SK-N-DZ (cell line): ENCODE measurements around the gene PMPCB.

Experiments used
- DNase-seq: peaks from one replicate; pipeline ENCODE4 v3.0.0-alpha.2; 2015; ENCODE audit warnings: low spot score
- small RNA-seq, 2 experiments: library from RNA; depleted of rRNA; stranded (forward); fragments of <200 nt; gene quantifications; one replicate each; pipeline ENCODE3, GENCODE V24; 2014

PMPCB gene

DNA sequence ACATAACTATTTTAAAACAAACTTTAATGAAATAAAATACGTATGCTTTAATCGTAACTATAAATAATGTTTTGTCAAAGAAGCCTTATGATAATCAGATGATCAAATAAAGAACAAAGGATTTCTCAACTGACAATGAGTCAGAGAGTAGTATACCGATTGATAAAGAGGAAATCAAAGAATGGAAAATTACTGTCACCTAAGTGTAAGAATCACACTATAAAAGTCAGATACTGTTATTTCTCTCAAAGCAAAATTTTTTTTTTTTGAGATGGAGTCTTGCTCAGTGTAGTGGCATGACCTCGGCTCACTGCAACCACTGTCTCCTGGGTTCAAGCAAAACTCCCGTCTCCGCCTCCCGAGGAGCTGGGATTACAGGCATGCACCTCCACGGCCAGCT lies 28.5 kb downstream of the PMPCB start:
- DNase-seq, result no peak

DNA sequence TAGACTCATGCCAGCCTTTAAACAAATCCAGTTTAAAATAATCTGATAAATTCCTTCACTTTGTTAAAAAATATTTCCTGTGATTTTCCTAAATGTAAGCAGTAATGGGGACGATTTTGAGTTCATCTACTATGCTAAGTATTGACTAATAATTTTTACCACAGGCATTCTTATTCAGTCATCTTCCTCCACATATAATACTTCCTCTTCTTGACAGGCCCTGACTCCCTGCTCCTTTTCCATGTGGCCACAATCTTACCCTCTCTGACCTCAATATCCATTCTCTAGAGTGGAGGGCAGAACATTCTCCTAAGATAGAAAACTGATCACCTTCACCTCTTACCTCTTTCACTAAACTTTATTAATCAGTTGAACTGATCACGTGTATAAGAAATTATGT lies 39.5 kb downstream of the PMPCB start:
- no peak for DNase-seq

DNA sequence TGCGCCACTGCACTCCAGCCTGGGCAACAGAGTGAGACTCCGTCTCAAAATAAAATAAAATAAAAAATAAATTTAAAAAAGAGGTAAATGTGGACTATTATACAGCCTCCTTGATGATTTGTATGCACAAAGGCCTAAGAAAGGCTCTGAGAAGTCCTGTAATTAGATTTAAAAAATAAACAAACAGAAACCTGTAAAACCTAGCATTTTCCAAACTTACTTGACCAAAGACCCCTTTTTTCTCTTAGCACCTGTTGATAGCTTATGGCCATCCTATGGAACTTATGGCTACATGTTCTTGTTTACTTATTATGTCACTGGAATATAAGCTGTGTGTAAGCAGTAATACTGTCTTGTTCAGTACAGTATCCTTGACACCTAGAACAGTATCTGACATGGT lies 41.6 kb downstream of the PMPCB start:
- DNase-seq, result no peak

DNA sequence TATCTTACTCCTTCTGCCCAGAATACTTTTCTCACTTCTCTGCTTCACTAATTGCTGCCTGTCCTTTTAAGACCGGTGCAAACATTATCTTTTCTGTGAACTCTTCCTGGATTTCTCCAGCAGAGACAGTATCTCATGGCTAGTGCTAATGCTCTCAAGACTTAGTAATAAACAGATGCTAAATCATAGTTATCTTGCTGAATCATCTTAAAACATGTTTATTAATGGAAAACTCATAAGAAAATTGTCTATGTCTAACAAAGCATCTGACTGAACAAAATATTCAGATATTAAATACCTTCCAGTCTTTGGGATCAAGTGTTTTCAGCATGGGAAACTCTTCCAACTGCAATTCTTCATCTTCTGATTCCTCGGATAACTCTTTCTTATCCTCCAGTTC lies 44.2 kb downstream of the PMPCB start:
- no peak for DNase-seq

DNA sequence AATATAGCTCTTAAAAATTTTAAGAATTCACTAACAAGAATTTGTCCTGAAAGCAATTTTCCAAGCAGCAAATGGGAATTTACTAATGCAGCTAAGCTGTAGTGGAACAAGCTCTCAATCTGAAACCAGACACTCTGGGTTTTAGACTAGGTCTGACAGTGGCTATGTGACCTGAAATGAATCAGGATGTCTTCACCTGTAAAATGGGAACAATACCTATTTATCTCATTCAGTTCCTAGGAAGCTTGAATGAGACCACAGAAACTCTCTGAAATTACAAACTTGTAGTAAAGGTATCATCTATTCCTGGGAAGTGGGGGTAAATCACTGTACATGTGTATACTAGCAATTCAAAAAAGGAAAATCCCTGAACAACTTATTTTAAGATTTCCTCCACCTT lies 46.1 kb downstream of the PMPCB start:
- no peak for DNase-seq

DNA sequence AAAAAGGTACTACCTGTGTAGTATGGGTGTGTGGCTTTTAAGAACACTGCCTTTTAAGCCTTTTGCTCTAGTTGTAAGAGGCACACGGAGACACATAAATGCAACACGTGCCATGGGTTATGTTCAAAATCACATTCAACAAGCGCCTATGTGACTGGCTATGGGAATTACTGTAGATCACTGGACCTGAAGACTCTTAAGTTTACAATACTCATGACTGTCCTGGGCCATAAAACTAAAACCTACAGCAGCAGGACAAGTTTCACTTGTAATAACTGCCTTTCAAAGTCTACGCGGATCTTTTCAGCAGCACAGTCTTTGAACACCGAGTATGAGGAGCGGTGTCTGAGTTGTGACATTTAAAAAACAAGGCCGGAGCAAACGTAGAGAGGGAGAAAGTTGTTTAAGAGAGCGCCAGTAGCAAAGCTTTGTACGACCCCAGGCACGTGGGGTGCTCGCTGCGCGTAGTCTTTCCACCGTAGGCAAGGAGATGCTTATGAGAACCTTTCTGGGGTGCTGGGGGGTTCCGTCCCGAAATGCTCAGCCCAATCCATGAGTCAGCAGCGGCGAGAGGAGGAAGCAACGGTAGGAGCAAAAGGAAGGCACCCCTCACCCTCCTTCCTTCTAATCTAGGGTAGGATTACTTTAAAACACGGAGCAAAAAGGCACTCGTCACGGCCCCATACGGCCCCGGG lies 46.7 kb downstream of the PMPCB start:
- peak; percentile 4 for DNase-seq

DNA sequence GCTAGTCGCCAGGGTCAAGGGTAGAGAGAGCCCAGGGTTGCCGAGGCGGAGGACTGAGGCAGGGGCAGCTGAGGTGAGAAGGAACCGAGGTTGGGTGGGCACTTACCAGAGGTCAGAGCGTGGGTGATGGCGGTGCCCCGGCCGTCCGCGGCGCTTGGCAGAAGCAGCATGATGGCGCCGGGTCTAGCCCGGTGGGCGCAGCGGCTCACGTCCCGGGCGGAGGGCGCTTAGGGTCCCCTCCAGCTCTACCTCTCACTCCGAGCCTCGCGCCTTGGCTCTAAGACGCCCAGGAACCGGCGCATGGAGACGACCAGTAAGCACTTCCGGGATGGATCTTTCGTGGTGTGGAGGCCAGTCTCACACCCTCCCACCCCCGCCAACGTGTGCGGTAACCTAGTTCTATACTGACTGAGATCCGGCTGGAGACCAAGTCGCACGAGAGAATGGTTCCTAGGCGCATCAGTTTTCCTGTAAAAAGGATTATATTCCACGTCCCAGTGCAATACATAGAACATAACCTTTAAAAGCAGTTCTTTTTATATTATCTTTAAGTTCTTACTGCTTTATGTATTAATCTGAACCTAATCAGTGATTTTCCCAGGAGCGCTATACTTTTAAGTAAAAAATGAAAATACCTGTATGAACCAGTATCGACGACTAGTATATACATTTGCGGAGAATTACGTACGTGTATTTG lies 47.4 kb downstream of the PMPCB start, which contains the start of gene DNAJC2:
Gene DNAJC2, minus strand, starts transcription at position 315 of the 697 bp plus-strand sequence. Its CDS starts 145 bp downstream, at position 170.
- DNase-seq, result peak; percentile 92

DNA sequence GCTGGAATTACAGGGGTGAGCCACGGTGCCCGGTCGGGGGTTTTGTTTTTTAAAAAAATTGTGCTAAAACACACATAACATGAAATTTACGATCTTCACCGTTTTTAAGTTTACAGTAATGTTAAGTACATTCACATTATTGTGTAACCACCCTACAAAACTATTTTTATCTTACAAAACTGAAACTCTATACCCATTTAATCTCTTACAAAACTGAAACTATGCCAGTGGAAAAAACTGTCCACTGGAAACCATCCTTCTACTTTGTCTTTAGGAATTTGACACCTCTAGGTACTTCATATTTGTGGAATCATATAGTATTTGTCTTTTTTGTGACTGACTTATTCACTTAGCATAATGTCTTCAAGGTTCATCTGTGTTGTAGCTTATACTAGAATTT lies 49.2 kb downstream of the PMPCB start:
- no peak for DNase-seq

DNA sequence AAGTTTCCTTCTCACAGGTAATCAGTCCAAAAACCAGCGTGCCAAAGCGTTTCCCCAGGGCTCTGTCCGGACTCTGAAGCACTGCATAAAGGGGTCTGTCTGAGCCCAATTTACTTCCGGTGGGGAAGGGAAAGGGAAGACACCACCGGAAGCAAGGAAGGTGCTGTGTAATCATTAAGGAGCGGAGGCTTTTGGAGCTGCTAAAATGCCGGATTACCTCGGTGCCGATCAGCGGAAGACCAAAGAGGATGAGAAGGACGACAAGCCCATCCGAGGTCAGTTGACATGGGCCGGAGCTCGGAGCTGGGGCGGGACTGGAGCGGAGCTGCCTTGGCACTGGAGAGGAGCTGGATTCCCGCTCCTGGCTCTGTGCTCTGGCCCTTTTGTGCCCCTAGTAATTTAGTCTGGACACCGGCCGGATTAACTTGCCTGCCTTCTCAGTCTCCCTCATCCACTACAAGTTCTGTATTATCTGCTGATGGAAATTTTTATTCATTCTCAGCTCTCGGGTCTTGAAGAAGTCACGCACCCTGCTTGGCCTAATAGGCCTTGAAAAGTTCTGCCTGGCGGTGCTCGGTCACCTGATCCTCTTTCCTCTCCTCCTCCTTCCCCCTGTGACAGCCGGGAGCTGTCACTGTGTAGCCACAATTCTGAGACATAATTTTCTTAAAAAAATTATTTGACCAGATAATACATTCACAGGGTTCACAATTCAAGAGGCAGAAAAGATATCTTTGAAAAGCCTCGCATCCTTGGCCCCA lies 50.5 kb downstream of the PMPCB start, which contains the start of gene PSMC2:
Gene PSMC2, plus strand, starts transcription at position 137 of the 761 bp plus-strand sequence. Its CDS starts 69 bp downstream, at position 206.
- peak; percentile 93 for DNase-seq

DNA sequence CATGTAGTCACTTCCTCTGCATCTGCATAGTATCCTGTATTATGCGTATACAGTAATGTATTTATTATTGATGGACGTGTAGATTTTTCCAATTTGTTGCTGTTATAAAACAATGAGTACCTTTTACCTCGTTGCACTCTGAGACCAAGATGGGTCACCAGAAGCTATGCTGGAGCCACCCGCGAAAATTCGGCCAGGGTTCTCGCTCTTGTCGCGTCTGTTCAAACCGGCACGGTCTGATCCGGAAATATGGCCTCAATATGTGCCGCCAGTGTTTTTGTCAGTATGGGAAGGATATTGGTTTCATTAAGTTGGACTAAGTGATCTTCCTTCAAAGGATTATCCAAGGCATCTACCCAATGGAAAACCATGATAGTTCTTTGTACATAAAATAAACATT lies 51.2 kb downstream of the PMPCB start:
- no peak for DNase-seq

DNA sequence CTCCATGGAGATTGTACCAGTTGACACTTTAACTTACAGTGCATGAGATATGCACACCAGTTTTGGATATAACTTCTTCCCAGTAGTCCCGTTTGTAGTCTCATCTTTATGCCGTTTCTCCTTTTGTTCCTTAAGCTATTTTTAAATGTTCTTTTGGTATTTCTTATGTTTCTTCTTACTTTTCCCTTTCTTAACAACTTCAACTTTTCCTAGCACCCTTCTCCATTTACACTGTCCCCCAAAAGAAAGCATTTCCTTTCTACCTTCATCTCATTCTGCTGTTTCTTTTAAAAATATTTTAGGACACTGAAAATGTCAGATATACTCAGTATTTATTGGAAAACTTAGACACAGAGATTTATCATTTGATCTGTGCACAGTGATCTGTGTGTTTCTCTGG lies 51.7 kb downstream of the PMPCB start:
- DNase-seq, result no peak

DNA sequence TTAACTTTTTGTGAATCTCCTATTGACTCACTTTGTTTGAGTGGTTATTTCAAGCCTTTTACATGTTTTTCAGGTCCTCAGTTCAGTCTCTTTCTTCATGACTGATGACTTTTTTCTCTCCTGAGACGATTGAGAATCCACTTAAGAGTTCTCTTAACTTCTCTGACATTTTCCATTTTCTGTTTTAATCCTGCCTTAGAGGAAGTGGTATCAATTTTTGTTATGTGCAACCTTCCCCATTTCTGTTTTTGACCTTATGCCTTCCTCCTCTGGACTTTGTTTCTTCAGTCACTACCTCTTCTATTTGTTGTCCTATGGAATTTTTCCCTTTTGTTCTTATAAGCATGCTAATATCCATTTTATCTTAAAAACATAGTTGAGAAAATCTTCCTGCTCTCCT lies 52.6 kb downstream of the PMPCB start:
- no peak for DNase-seq

Small RNA genes lying within 50 kb of the gene (small RNA-seq; reads per million reads assigned to genes)
- gene RPS29P16, result 0.08 to 0.18 reads per million in 2 experiments
